Hepatocyte (in vitro differentiated cells): ENCODE data around the gene SOSTDC1. TPM values are rescaled to one million over a fixed set of nuclear protein-coding genes. Genes with fewer than 3 reads are reported as not detected.
A peak's percentile ranks its signal among the peaks of the same experiment; 100 is the strongest.

Source experiments
- DNase-seq: peaks from one replicate; pipeline ENCODE4 v3.0.0-alpha.2; 2016; ENCODE audit warnings: low spot score
- H2AFZ ChIP-seq: fragments of 200-600 bp; sonication (generic); 2 replicates; pipeline ENCODE4 v1.6.0; 2016; ENCODE audit warnings: antibody characterized with exemption, mild to moderate bottlenecking
- H3K27ac ChIP-seq: fragments of 200-600 bp; sonication (generic); 2 replicates; pipeline ENCODE4 v1.5.1; 2016; ENCODE audit warnings: mild to moderate bottlenecking
- H3K27me3 ChIP-seq: fragments of 200-600 bp; sonication (generic); 2 replicates; pipeline ENCODE4 v1.6.1; 2016
- H3K36me3 ChIP-seq: fragments of 200-600 bp; sonication (generic); replicated peaks from 2 replicates; pipeline ENCODE4 v1.5.1; 2016; ENCODE audit warnings: low read depth; ENCODE audit not compliant: insufficient read depth
- H3K4me1 ChIP-seq: fragments of 200-600 bp; sonication (generic); 2 replicates; pipeline ENCODE4 v1.5.1; 2016; ENCODE audit warnings: mild to moderate bottlenecking, moderate library complexity; ENCODE audit not compliant: insufficient read depth
- H3K4me2 ChIP-seq: fragments of 200-600 bp; sonication (generic); 2 replicates; pipeline ENCODE4 v1.6.0; 2016
- H3K4me3 ChIP-seq: fragments of 200-600 bp; sonication (generic); 2 replicates; pipeline ENCODE4 v1.5.1; 2016; ENCODE audit warnings: mild to moderate bottlenecking
- H3K79me2 ChIP-seq: fragments of 200-600 bp; sonication (generic); 2 replicates; pipeline ENCODE4 v1.6.0; 2017; ENCODE audit warnings: mild to moderate bottlenecking
- H3K9me2 ChIP-seq: fragments of 200-600 bp; sonication (generic); replicated peaks from 2 replicates; pipeline ENCODE4 v1.6.0; 2017; ENCODE audit warnings: mild to moderate bottlenecking; ENCODE audit not compliant: insufficient read depth
- H3K9me3 ChIP-seq: fragments of 200-600 bp; sonication (generic); 2 replicates; pipeline ENCODE4 v1.5.1; 2016; ENCODE audit warnings: low read depth, mild to moderate bottlenecking
- H4K20me1 ChIP-seq: fragments of 200-600 bp; sonication (generic); 2 replicates; pipeline ENCODE4 v1.6.0; 2016; ENCODE audit warnings: mild to moderate bottlenecking; ENCODE audit not compliant: insufficient read depth, poor library complexity, severe bottlenecking
- EZH2 ChIP-seq: fragments of 200-600 bp; sonication (generic); IDR thresholded peaks from 2 replicates; pipeline ENCODE4 v1.6.1; 2016; ENCODE audit warnings: antibody characterized with exemption, mild to moderate bottlenecking, borderline replicate concordance
- EZH2phosphoT487 ChIP-seq: fragments of 200-600 bp; sonication (generic); IDR thresholded peaks from one replicate; pipeline ENCODE4 v1.6.1; 2018; ENCODE audit warnings: antibody characterized with exemption, mild to moderate bottlenecking, low read depth, moderate library complexity; ENCODE audit not compliant: unreplicated experiment, severe bottlenecking
- WGBS: methylation state at CpG from one replicate; pipeline ENCODE4 v1.1.6; 2016; ENCODE audit warnings: low lambda C conversion rate; ENCODE audit errors: missing lambda C conversion rate; 5-methylcytosine and 5-hydroxymethylcytosine counted together
- polyA plus RNA-seq: library from polyadenylated mRNA; unstranded; fragments of >200 nt; fragmentation: Nextera tagmentation; extraction: Ambion mirVana; gene quantifications from 2 replicates; pipeline ENCODE4 v1.2.1, GENCODE V29; 2016
- total RNA-seq: library from RNA; depleted of rRNA; stranded (reverse); fragments of >200 nt; gene quantifications from 2 replicates; pipeline ENCODE4 v1.2.3, GENCODE V29; 2014
- TF ChIP-seq, protein P1 (sequence below): fragments of 200-600 bp; sonication (generic); IDR thresholded peaks from 2 replicates; pipeline ENCODE4 v1.5.1; 2016; ENCODE audit warnings: antibody characterized with exemption, mild to moderate bottlenecking; ENCODE audit not compliant: poor library complexity

SOSTDC1 gene
- total and polyA plus RNA-seq, 2 experiments from 2014 or later, result 38.5 to 71.5 TPM

GRCh38 chr7:16504019-16504418, 38.5 kb upstream of the SOSTDC1 start:
- no peak for DNase-seq
- H3K79me2 ChIP-seq, result no peaks in the 10 kb centered on the region
- no peaks in the 10 kb centered on the region for H3K36me3 ChIP-seq
- TF ChIP-seq, protein P1, sequence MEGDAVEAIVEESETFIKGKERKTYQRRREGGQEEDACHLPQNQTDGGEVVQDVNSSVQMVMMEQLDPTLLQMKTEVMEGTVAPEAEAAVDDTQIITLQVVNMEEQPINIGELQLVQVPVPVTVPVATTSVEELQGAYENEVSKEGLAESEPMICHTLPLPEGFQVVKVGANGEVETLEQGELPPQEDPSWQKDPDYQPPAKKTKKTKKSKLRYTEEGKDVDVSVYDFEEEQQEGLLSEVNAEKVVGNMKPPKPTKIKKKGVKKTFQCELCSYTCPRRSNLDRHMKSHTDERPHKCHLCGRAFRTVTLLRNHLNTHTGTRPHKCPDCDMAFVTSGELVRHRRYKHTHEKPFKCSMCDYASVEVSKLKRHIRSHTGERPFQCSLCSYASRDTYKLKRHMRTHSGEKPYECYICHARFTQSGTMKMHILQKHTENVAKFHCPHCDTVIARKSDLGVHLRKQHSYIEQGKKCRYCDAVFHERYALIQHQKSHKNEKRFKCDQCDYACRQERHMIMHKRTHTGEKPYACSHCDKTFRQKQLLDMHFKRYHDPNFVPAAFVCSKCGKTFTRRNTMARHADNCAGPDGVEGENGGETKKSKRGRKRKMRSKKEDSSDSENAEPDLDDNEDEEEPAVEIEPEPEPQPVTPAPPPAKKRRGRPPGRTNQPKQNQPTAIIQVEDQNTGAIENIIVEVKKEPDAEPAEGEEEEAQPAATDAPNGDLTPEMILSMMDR, result no peak
- TF ChIP-seq EZH2phosphoT487, result no peak
- TF ChIP-seq EZH2, result no peak
- H3K4me2 ChIP-seq, result no peak overlapping the region
- 74% methylated on average over 6 of the region's 6 CpGs for WGBS
- no peaks in the 10 kb centered on the region for H4K20me1 ChIP-seq
- H3K9me3 ChIP-seq, result no peaks in the 10 kb centered on the region
- H3K4me3 ChIP-seq, result no peak overlapping the region
- no peaks in the 10 kb centered on the region for H3K27me3 ChIP-seq
- H3K9me2 ChIP-seq, result no peaks in the 10 kb centered on the region
- H3K4me1 ChIP-seq, result no peaks in the 10 kb centered on the region
- H2AFZ ChIP-seq, result peak overlapping the region; percentile 11
- H3K27ac ChIP-seq, result no peak overlapping the region

GRCh38 chr7:16502303-16502702, 36.8 kb upstream of the SOSTDC1 start:
- H2AFZ ChIP-seq, result no peak overlapping the region
- H3K4me3 ChIP-seq, result no peak overlapping the region
- H3K9me2 ChIP-seq, result no peaks in the 10 kb centered on the region
- no peaks in the 10 kb centered on the region for H3K79me2 ChIP-seq
- no peak overlapping the region for H3K4me2 ChIP-seq
- no peaks in the 10 kb centered on the region for H3K27me3 ChIP-seq
- DNase-seq, result no peak
- no peaks in the 10 kb centered on the region for H4K20me1 ChIP-seq
- WGBS, result 98% methylated on average over 19 of the region's 19 CpGs
- H3K9me3 ChIP-seq, result no peaks in the 10 kb centered on the region
- H3K36me3 ChIP-seq, result no peaks in the 10 kb centered on the region
- no peak overlapping the region for H3K27ac ChIP-seq
- TF ChIP-seq EZH2phosphoT487, result no peak
- no peak for TF ChIP-seq EZH2
- TF ChIP-seq, protein P1, result no peak
- no peaks in the 10 kb centered on the region for H3K4me1 ChIP-seq

- Histone ChIP-seq H2AFZ (no peak overlapping the region), H3K4me3 (no peak overlapping the region), H3K79me2 (no peaks in the 10 kb centered on the region), H3K9me2 (no peaks in the 10 kb centered on the region), H3K4me1 (peaks cover 20% of the 10 kb centered on the region), H3K36me3 (no peaks in the 10 kb centered on the region), H3K9me3 (no peaks in the 10 kb centered on the region), H3K27me3 (no peaks in the 10 kb centered on the region), H3K27ac (no peak overlapping the region), H4K20me1 (no peaks in the 10 kb centered on the region), H3K4me2 (no peak overlapping the region)
- DNase-seq, result no peak
- 87% methylated on average over 2 of the region's 2 CpGs for WGBS
- TF ChIP-seq EZH2 (no peak), EZH2phosphoT487 (no peak)
- TF ChIP-seq, protein P1, result no peak
Observed at GRCh38 chr7:16498122-16498521, 32.6 kb upstream of the SOSTDC1 start.
